GM12878 (cell line): Measurements from ENCODE around the gene ERC1. TPM values are rescaled to one million over a fixed set of nuclear protein-coding genes. Genes with fewer than 3 reads are reported as not detected.

Experiments used
- ATAC-seq: fragments of 200-7000 bp; cut with Tn5 transposase; 3 replicates; pipeline ENCODE4 v1.9.1; 2020; ENCODE audit warnings: mild to moderate bottlenecking, moderate library complexity
- BruUV-seq: library from RNA; stranded (reverse); fragments of 400-500 nt; replicated peaks from 2 replicates; lab custom pipeline; 2021; lab: Mats Ljungman, UMichigan
- CTCF ChIA-PET: fragments of 300-600 bp; sonication (Branson Sonifier 250); formaldehyde crosslinking; extraction: SDS; loops from one replicate; lab custom pipeline; 2021; ENCODE audit warnings: inconsistent platforms; lab: Yijun Ruan, JAX
- POLR2A ChIA-PET: fragments of 350-600 bp; formaldehyde crosslinking; extraction: SDS; loops from one replicate; lab custom pipeline; 2021; ENCODE audit warnings: inconsistent platforms; lab: Charles Lee
- RAD21 ChIA-PET: fragments of 300-600 bp; sonication (Branson Sonifier 250); formaldehyde crosslinking; loops from one replicate; lab custom pipeline; 2023; ENCODE audit warnings: antibody characterized with exemption; ENCODE audit not compliant: unreplicated experiment; lab: Charles Lee
- SMC1A ChIA-PET: fragments of 300-600 bp; sonication (Branson Sonifier 250); formaldehyde crosslinking; loops from one replicate; lab custom pipeline; 2023; ENCODE audit not compliant: unreplicated experiment, uncharacterized antibody; lab: Charles Lee
- DNase-seq: peaks from one replicate; pipeline ENCODE4 v3.0.0-alpha.2; 2011; ENCODE audit warnings: low read depth, low spot score
- FAIRE-seq: peaks from 3 replicates; lab custom pipeline; 2011; peaks lifted over from hg19 to GRCh38; lab: Jason Lieb, UNC
- H2AFZ ChIP-seq: 2 replicates; pipeline ENCODE4 v1.6.0; 2011; ENCODE audit warnings: low read depth, low read length, control low read depth; ENCODE audit not compliant: control insufficient read depth
- H3K27ac ChIP-seq: 2 replicates; pipeline ENCODE4 v1.5.1; 2011; ENCODE audit warnings: control low read depth; ENCODE audit not compliant: control insufficient read depth, insufficient read depth
- H3K27me3 ChIP-seq, 2 experiments: replicated peaks in 1 of 2; 2 replicates each; pipeline versions ENCODE4 v1.6.0 to v1.6.1; 2011; ENCODE audit warnings: low read length in 1 of 2; ENCODE audit not compliant: control insufficient read depth in 2 of 2, insufficient read depth in 2 of 2
- H3K36me3 ChIP-seq, 2 experiments: 2 replicates each; pipeline ENCODE4 v1.5.1; 2011; ENCODE audit warnings: low read length in 1 of 2; ENCODE audit not compliant: control insufficient read depth in 2 of 2, insufficient read depth in 2 of 2
- H3K4me1 ChIP-seq: 2 replicates; pipeline ENCODE4 v1.6.1; 2011; ENCODE audit warnings: mild to moderate bottlenecking, low read length, moderate library complexity, mixed read lengths; ENCODE audit not compliant: control insufficient read depth, insufficient read depth
- H3K4me2 ChIP-seq: 2 replicates; pipeline ENCODE4 v1.6.0; 2011; ENCODE audit warnings: control low read depth; ENCODE audit not compliant: control insufficient read depth, insufficient read depth
- H3K4me3 ChIP-seq: fragments of 200-600 bp; sonication (generic); 2 replicates; pipeline ENCODE4 v1.5.1; 2016
- H3K79me2 ChIP-seq: 2 replicates; pipeline ENCODE4 v1.6.0; 2011; ENCODE audit warnings: low read length; ENCODE audit not compliant: control insufficient read depth, insufficient read depth
- H3K9ac ChIP-seq: 2 replicates; pipeline ENCODE4 v1.8.0; 2011; ENCODE audit warnings: low read length, control low read depth, mixed read lengths; ENCODE audit not compliant: control insufficient read depth, insufficient read depth
- H3K9me3 ChIP-seq: replicated peaks from 3 replicates; pipeline ENCODE4 v1.5.1; 2011; ENCODE audit warnings: mild to moderate bottlenecking, low read length; ENCODE audit not compliant: control insufficient read depth, insufficient read depth
- H4K20me1 ChIP-seq: 2 replicates; pipeline ENCODE4 v1.6.0; 2011; ENCODE audit not compliant: control insufficient read depth, insufficient read depth
- BCLAF1 ChIP-seq: fragments of 450-650 bp; IDR thresholded peaks from 2 replicates; pipeline ENCODE4 v1.6.1; 2017; ENCODE audit warnings: antibody characterized with exemption, mild to moderate bottlenecking, moderate library complexity
- NR2C1 ChIP-seq: fragments of 450-650 bp; IDR thresholded peaks from 2 replicates; pipeline ENCODE4 v1.6.1; 2017; ENCODE audit warnings: antibody characterized with exemption, mild to moderate bottlenecking, moderate library complexity
- PAX5 ChIP-seq: IDR thresholded peaks from 2 replicates; pipeline ENCODE4 v1.6.1; 2011; ENCODE audit warnings: low read depth, low read length, borderline replicate concordance
- PAX8 ChIP-seq: fragments of 450-650 bp; IDR thresholded peaks from 2 replicates; pipeline ENCODE4 v1.6.1; 2017; ENCODE audit warnings: mild to moderate bottlenecking, moderate library complexity
- POU2F2 ChIP-seq: IDR thresholded peaks from 3 replicates; pipeline ENCODE4 v1.6.1; 2011; ENCODE audit warnings: low read depth, mild to moderate bottlenecking, low read length, borderline replicate concordance
- RB1 ChIP-seq: fragments of 450-650 bp; formaldehyde crosslinking; IDR thresholded peaks from 2 replicates; pipeline ENCODE4 v1.6.1; 2017; ENCODE audit warnings: mild to moderate bottlenecking, borderline replicate concordance
- SRF ChIP-seq, 2 experiments: IDR thresholded peaks; 2 replicates each; pipeline ENCODE4 v1.6.1; 2011; ENCODE audit warnings: low read depth in 2 of 2, low read length in 2 of 2, mild to moderate bottlenecking in 1 of 2, moderate library complexity in 1 of 2
- SUZ12 ChIP-seq: fragments of 200-600 bp; sonication (generic); IDR thresholded peaks from one replicate; pipeline ENCODE4 v1.6.1; 2018; ENCODE audit warnings: antibody characterized with exemption, mild to moderate bottlenecking; ENCODE audit not compliant: unreplicated experiment
- ZBTB40 ChIP-seq: fragments of 450-650 bp; IDR thresholded peaks from 2 replicates; pipeline ENCODE4 v1.6.1; 2016; ENCODE audit warnings: mild to moderate bottlenecking, moderate library complexity, borderline replicate concordance
- ZNF217 ChIP-seq: fragments of 450-650 bp; IDR thresholded peaks from 2 replicates; pipeline ENCODE4 v1.6.1; 2017; ENCODE audit warnings: antibody characterized with exemption, mild to moderate bottlenecking
- ZNF384 ChIP-seq: IDR thresholded peaks from 2 replicates; pipeline ENCODE4 v1.6.1; 2012; ENCODE audit warnings: low read depth, mild to moderate bottlenecking, low read length, improper control_type of control experiment, borderline replicate concordance
- ZNF592 ChIP-seq: fragments of 450-650 bp; IDR thresholded peaks from 2 replicates; pipeline ENCODE4 v1.6.1; 2017; ENCODE audit warnings: mild to moderate bottlenecking, moderate library complexity
- WGBS: methylation state at CpG from one replicate; pipeline ENCODE4 v1.1.6; 2016; ENCODE audit warnings: low lambda C conversion rate; ENCODE audit not compliant: insufficient replicate concordance, insufficient coverage; ENCODE audit errors: missing lambda C conversion rate; 5-methylcytosine and 5-hydroxymethylcytosine counted together
- in situ Hi-C: fragments of 300-500 bp; cut with MboI; formaldehyde crosslinking; loops from 9 replicates; pipeline ENCODE4 v1.14.3; 2018; ENCODE audit warnings: mixed read lengths
- intact Hi-C: fragments of 100-400 bp; cut with micrococcal nuclease; formaldehyde crosslinking; loops from one replicate; pipeline ENCODE4 v1.14.2; 2022; ENCODE audit not compliant: unreplicated experiment
- polyA plus RNA-seq, 11 experiments: library from polyadenylated mRNA; depleted of rRNA in 4 of 11; unstranded in 6 of 11; stranded (reverse) in 5 of 11; fragments of >200 nt; fragmentation: Nextera tagmentation in 4 of 11; fragmentation: Illumina TruSeq in 1 of 11; extraction: Ambion mirVana in 4 of 11; extraction: Trizol in 1 of 11; gene quantifications; 1 replicate in 1 of 11; 2 replicates in 10 of 11; pipeline versions ENCODE4 v1.2.1 to v1.2.3, GENCODE V29; 2011 to 2016; ENCODE audit warnings: inconsistent platforms in 2 of 11, missing spikeins in 2 of 11, low read depth in 1 of 11
- total RNA-seq, 4 experiments: library from RNA; depleted of rRNA in 3 of 4; stranded (reverse); fragments of >200 nt in 3 of 4; fragmentation: Illumina TruSeq in 1 of 4; extraction: Trizol in 1 of 4; gene quantifications; 2 replicates each; pipeline versions ENCODE4 v1.2.1 to v1.2.3, GENCODE V29; 2013 to 2021

ERC1 gene
- total and polyA plus RNA-seq, 10 of the 15 experiments (the other 5 are each of a cell fraction or from before 2014, with no cell fraction given) = 0.75 to 8.0 (median 5.0) TPM

GRCh38 chr12:1320021-1320420 is 329.0 kb downstream of the ERC1 start (continued):
- TF ChIP-seq SRF (IDR thresholded peaks at IDR 0.05; ENCODE audit: low read depth in 2 of 2, low read length in 2 of 2) = no peak

GRCh38 chr12:1322821-1323220 is 331.8 kb downstream of the ERC1 start:
- Histone ChIP-seq H3K36me3 (no peaks in the 10 kb centered on the region), H3K27ac (no peak overlapping the region), H3K4me1 (peaks cover 4% of the 10 kb centered on the region; the same call in 1 of the 2 replicates), H3K79me2 (no peaks in the 10 kb centered on the region), H3K27me3 (no peaks in the 10 kb centered on the region), H4K20me1 (no peaks in the 10 kb centered on the region), H3K4me2 (no peak overlapping the region), H3K9ac (no peak overlapping the region), H2AFZ (no peak overlapping the region), H3K4me3 (no peak overlapping the region), H3K9me3 (no peaks in the 10 kb centered on the region)
- ChIA-PET CTCF (no interaction called here), SMC1A (interaction anchor here (0.6 kb wide), 1 partner anchor 17 kb away, joined by 3 read pairs; no protein-coding TSS in a partner anchor), POLR2A (no interaction called here), RAD21 (no interaction called here)
- DNase-seq = no peak
- no peak for ATAC-seq
- intact Hi-C loops (no loop called here), in situ Hi-C loops (no loop called here)
- WGBS = 81% methylated on average over 3 of the region's 3 CpGs
- BruUV-seq = no TSS peak
- no peak for FAIRE-seq
- no peak for TF ChIP-seq PAX8
- no peak for TF ChIP-seq ZNF592
- TF ChIP-seq POU2F2 = no peak
- no peak for TF ChIP-seq PAX5
- TF ChIP-seq SUZ12 = no peak
- TF ChIP-seq ZNF384 = no peak
- TF ChIP-seq ZNF217 = no peak
- no peak for TF ChIP-seq ZBTB40
- TF ChIP-seq NR2C1 = no peak
- no peak for TF ChIP-seq RB1
- no peak for TF ChIP-seq BCLAF1
